Upper lobe of left lung (tissue), 4 donors: ENCODE results near the gene CHSY1.

Experiments
- POLR2A ChIP-seq, 4 donors: fragments of 450-650 bp; IDR thresholded peaks; one replicate each; pipeline ENCODE4 v1.5.1; 2016 to 2017; ENCODE audit warnings: antibody characterized with exemption in 4 of 4, mild to moderate bottlenecking in 2 of 4
- POLR2AphosphoS5 ChIP-seq, 2 donors: sonication (generic); formaldehyde crosslinking; IDR thresholded peaks; one replicate each; pipeline ENCODE4 v1.5.1; 2017; ENCODE audit warnings: antibody characterized with exemption in 2 of 2
- TF ChIP-seq, protein P1 (sequence below), 6 experiments: fragments of 450-650 bp in 4 of 6; fragments of 200-600 bp in 2 of 6; sonication (generic) in 2 of 6; IDR thresholded peaks; one replicate each; pipeline ENCODE4 v1.5.1; 2016 to 2019; ENCODE audit warnings: antibody characterized with exemption in 6 of 6

DNA sequence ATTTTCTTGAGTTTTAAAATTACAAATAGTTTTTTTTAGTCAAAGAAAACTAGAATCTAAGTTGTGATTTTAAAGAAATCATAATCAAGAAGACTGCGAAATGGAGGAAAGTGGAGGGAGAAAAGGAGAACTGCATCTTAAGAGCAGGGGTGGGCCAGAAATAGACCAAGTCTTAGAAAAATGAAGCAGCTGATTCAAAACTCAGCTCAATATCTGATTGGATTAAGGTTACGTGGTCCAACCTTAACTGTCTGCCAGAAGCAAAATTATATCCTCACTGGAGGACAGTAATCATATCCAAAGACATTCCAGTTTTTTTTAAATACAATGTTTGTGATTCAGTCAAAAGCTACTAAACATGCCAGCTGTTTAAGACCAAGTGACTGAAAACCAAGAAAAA is 41.4 kb downstream of the CHSY1 start:
- TF ChIP-seq, protein P1, sequence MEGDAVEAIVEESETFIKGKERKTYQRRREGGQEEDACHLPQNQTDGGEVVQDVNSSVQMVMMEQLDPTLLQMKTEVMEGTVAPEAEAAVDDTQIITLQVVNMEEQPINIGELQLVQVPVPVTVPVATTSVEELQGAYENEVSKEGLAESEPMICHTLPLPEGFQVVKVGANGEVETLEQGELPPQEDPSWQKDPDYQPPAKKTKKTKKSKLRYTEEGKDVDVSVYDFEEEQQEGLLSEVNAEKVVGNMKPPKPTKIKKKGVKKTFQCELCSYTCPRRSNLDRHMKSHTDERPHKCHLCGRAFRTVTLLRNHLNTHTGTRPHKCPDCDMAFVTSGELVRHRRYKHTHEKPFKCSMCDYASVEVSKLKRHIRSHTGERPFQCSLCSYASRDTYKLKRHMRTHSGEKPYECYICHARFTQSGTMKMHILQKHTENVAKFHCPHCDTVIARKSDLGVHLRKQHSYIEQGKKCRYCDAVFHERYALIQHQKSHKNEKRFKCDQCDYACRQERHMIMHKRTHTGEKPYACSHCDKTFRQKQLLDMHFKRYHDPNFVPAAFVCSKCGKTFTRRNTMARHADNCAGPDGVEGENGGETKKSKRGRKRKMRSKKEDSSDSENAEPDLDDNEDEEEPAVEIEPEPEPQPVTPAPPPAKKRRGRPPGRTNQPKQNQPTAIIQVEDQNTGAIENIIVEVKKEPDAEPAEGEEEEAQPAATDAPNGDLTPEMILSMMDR (IDR thresholded peaks at IDR 0.05): no peak
- TF ChIP-seq POLR2AphosphoS5 (IDR thresholded peaks at IDR 0.05) (no peak), POLR2A (IDR thresholded peaks at IDR 0.05) (no peak)
